GM21381 (cell line): ENCODE data around the gene HNRNPAB.

Experiments used
- ATAC-seq: cut with Tn5 transposase; IDR thresholded peaks from one replicate; pipeline ENCODE4 v1.9.1; 2021; ENCODE audit warnings: mild to moderate bottlenecking, moderate library complexity; ENCODE audit not compliant: unreplicated experiment

Gene HNRNPAB

DNA sequence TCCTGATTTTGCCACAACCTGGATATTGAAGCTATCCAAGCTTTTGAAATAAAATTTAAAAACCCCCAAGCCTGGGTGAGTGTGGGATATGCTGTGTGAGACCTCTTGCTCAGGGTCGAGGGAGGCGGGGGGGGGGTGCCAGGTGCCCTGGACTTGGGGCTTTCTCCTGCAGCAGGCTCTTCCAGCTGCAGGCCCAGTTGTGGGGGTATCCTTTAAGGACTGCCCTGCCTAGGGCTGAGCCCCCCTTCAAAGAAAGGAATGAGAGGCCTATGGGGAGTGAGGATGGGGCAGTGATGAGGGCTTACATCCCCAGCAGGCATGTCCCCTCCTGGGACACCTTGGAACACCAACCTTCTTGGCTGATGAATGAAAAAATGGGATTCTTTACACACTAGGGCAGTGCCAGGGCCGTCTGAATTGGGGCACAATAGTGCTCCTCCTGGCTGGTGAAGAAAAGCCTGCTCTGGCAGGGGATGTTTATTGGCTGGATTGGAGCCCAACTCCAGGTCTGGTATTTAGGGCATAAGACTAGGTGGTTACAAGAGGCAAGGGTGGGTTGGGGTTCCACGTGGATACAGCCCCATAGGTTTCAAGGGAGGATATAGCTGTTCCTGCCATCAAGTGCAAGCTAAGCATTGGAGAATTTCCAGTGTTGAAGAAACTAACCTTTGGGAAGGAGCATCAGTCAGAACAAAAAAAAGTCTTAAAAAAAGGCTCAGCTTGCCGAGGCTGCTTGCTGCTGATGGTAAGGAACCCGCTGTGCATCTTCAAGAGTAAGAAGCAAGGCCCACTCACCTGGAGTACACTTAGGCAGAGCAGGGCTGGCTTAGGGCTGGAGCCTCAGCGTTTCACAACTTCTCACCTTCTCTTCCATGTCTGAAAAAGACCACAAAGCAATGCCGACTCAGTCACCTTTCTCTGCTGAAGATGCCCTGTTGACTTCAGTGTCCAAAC, 7.0 kb downstream of the HNRNPAB start:
- no peak for ATAC-seq

DNA sequence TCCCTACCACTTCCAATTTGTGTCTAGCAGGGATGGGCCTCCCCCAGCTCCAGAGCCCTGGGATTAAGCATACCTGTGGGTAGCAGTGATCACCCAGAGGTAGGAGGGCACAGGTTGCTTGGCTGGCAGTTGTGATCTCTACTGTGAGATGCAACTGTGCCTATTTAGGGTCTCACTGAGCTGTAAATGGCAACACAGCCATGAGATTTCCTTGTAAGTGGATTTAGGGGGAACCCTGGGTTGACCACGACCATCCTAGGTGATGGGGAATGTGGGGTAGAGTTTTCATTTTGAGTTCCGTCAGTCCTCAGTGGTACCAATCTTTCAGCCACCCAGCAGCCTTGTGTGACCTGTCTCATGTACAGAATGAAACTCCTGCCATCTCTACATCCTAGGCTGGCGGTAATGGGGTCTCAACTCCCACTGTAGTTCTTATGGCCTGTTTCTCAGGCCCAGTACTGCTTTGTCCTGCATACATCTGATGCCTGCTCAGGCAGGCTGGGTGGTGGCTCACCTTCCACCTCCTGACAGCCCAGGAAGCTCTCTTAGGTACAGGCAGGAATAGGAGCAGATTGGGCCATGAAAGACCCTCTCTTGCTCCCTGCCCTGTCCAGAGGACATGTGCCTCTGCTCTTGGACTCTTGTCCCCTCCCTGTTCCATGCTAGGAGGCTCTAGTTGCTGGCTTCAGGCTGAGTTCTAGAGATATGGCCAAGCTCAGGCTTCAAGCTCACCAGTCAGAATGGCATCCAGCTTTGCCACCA, 8.1 kb downstream of the HNRNPAB start:
- ATAC-seq: no peak

DNA sequence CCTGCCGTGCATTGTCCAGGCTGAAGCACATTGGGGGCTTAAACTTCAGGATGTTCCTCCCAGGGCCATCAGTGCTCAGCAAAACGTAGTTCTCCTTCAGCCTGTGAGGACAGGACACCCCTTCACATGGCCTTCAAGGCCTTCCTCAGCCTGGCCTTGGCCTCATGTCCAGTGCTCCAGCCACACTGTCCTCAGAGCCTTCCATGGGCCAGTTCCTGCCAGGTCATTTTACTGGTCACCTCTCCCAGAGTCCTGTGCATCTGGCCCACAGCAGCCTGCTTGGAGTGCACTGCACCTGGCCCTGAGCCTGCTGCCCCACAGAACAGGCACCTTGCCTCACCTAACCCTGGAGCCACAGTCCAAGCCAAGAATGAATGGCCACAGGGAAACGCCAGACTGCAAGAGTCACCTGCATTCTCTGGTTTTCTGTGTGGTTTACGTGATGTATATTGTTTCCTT, 8.7 kb downstream of the HNRNPAB start:
- no peak for ATAC-seq

DNA sequence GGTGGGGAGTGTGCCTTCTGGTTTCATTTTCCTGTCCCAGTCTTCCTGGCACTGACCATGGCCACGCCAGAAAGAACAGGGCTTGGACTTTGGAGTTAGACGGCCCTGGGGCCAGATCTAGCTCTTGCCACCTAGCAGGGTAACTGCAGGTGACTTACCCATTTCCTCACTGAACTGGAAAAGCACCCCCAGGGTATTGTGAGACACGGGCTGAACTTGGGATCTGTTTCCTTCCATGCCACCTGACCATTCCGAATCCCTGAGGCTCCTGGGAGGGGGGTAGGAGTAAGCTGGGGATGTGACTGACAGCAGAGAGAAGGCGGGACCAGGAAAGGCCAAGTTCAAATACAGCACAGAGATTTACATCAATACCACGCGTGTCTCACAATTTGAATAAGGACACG, 9.4 kb downstream of the HNRNPAB start:
- no peak for ATAC-seq

DNA sequence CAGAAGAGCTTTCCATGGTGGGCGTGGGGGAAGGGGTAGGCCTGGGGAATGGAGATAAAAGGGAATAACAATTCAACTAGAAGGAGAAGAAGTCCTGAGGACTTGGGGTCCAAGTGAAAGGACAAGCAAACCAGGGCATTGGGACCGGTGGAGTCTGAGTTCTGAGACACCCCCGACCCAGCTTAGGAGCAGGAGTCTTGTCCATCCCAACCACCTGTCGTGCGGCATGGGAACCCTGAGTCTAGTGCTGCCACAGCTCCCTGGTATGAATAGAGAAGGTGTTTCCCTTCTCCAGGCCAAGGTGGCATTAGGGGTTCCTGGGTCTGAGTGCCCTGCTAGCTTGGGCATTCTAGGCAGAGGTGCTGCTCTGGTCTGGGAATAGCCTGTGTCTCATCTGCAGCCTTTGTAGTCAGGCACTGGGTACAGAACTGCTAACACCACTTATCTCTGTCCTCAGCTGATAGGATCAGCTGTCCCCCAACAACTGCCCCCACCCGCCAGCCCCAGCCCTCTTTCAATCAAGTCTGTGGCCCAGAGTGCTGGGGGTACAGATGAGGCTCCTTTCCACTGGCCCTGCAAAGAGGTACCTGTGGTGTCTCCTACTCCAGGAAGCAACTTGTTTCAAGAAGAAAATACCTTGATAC, 9.9 kb downstream of the HNRNPAB start:
- no peak for ATAC-seq

DNA sequence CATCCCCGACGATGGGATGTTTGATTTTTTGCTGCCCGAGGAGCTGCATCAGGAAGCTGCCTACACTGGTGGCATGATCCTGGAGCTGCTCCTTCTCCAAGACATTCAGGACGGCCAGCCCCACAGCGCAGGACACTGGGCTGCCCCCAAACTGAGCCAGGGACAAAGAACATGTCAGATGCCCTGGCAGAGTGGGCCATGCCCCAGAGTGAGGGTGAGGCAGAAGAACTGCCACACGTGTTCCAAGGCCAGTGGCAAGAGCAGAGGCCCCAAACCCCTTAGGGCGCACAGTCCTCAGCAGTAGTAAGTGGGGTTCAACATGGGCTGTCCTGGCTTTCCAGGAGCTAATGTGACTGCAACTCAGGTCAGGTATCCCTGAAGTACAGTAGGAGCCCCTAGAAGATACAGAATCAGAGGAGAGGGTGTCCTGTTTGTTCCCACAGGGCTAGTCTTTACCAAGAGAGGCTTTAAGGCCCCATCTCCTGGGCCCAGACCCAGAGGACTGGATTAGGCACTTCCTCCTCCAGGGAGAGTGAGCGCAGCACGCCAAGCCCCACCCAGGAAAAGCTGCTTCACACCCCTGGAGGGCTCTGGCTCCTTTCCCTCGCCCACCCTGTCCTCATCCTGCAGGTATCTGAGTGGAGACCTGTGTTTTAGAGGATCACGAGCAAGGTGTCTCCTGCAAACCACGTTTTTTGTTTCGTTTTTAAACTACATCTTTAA, 11.1 kb downstream of the HNRNPAB start:
- no peak for ATAC-seq

DNA sequence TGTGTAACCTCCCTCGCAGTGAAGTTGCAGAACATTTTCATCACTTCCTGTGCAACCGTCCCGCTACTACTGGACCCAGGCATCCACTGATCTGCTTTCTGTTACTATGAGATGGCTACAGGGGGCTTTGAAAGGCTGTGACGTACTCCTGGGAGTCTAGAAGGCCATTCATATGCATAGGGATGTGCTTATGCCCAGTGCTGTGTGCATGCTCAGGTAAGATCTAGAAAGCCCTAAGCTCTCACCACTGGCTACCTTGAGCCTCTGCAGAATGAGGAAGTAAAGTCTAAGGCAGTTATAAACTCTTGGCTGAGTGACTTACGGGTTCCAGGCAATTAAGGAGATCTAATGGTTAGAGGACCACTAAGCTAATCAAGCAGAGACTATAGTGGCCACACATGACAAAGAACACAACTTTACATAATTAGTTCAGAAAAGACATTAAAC, 11.8 kb downstream of the HNRNPAB start:
- ATAC-seq: no peak

DNA sequence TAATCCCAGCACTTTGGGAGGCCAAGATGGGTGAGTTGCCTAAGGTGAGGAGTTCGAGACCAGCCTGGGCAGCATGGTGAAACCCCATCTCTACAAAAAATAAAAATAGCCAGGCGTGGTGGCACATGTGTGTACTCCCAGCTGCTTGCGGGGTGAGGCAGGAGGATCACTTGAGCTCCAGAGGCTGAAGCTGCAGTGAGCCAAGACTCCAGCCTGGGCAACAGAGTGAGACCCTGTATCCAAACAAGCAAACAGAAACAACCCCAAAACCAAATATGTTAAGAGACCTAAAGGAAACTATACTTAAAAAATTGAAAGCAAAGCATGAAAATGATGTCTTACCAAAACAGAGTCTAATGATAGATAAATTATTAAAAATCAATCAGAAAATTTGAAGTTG, 12.4 kb downstream of the HNRNPAB start:
- ATAC-seq: no peak

DNA sequence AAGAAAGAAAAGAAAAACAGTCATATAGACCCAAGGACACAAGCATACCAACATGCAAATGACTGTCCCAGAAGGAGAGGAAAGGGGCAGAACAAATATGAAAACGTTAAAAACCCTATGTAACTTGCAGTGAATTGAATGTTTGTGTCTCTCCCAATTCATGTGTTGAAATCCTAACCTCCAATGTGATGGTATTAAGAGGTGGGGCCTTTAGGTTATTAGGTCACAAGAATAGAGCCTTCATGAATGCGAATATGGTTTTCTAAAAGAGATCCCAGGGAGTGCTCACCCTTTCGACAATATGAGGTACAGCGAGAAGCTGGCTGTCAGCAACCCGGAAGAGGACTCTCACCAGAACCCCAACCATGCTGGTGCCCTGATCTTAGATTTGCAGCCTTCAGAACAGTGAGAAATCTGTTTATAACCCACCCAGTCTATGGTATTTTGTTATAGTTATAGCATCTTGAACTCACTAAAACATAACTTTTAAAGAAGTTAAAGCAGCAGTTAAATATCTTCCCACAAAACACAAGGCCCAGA, 14.0 kb downstream of the HNRNPAB start:
- ATAC-seq: no peak

DNA sequence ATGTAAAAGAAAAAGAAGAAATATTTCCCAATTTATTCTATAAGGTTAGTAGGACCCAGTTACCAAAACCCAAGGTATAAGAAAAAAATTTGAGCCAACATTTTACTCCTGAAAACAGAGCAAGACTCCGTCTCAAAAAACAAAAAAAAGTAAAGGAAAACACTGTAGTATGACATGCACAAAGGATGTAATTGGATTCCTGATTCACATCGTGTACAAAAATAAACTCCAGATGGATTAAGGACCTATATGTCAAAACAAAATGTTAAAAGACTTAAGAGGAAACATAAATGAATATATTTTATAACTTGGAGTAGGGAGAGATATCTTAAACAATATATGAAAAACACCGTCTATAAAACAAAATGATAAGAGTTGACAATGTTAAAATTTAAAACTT, 14.5 kb downstream of the HNRNPAB start:
- no peak for ATAC-seq

DNA sequence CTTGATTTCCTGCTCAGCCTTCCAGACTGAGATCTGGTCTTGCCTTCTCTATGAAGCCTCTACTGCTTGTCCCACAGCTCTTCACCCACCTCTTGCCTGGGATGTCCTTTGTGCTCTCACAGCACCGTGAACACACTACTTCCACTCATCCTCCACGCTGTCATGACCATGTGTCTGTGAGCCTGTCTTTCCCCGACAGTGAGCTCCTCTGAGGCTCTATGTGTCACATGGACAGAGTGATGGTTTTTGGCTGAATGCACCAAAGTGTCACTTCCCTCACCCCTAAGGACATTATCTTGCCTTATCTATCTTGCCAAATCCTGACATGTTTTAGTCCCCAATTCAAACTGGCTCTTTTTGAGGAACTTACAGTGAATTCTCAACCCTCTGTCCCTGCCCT, 16.9 kb downstream of the HNRNPAB start:
- ATAC-seq: no peak

DNA sequence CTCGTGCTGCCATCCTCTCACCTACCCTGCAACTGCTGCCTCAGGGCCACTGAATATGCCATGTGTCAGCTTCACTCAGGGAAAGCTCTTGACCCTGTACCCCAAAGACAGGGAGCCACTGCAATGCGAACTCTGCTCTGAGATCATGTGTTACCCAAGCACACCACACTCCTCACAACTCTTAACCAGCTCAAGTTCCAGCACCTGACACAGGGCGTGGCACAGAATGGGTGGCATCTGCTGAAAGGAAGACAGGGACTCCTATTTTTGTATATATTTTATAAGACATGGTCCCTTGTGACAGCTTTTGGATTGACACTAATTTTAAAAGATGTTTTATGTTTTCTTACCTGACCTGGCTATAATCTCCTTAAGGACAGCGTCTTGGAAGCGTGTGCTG, 17.5 kb downstream of the HNRNPAB start:
- no peak for ATAC-seq

DNA sequence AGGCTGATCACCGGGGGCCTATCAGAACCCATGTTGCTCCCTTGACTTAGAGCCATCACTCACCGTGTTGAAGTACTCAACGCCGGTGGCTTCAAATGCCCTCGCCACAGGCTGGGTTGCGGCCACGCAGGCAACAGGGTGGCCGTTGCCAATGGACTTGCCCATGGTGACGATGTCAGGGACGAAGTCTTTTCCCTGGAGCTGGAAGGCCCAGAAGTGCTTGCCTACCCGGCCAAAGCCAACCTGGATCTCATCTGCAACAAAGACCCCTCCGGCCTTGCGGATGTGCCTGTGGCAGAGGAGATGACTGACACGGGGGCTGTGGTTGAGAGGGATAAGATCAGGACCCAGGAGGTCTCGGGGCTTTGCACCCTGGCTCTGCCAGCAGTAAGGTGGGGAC, 18.0 kb downstream of the HNRNPAB start:
- ATAC-seq: no peak

DNA sequence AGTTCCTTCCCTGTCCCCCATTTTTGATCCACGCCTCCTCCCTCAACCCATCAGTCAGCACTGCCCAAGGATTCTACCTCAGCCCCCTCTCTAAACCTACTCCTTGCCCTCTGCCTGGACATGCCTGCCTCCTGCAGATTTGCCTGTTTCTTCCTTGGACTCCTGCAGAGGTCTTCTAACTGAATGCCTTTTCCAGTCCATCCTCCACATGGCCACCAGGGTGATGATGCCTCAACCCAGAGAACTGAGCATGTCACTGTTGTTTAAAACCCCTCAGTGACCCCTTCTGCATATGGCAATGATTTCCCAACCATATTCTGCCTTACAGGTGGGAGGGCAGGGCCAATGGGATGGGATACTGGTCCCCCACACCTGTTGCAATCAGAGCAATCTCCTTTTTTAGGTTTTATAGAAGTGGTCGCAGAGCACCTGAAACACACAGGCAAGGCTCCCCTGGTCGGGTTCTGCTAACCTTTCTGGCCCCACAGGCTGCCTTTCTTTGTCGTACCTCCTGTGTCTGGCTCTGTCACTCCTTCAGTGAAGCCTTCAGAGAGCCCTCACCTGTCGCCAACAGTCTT, 19.0 kb downstream of the HNRNPAB start:
- ATAC-seq: no peak

DNA sequence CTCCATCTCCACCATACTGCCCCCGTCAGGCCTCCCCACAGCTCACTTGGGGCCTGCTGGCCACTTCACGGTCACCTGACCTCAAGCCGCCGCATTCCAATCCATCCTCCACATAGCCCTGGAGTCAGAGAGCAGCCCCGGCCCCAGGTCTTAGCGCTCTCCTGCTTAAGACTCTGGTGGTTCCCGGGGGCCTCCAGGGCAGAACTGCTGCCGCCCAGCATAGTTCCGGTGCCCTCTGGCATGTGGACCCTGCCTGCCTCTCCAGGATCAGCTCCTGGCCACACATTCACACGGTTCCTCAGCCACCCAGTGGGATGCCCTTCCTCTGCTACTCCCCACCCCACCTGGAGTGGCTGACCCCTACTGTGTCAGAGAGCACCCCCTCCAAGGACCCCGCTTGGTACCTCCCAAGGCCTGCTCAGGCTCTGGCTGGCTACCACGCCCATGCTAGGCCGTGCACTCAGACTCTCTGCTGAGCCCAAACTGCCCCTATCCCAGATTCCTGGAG, 19.5 kb downstream of the HNRNPAB start:
- no peak for ATAC-seq

DNA sequence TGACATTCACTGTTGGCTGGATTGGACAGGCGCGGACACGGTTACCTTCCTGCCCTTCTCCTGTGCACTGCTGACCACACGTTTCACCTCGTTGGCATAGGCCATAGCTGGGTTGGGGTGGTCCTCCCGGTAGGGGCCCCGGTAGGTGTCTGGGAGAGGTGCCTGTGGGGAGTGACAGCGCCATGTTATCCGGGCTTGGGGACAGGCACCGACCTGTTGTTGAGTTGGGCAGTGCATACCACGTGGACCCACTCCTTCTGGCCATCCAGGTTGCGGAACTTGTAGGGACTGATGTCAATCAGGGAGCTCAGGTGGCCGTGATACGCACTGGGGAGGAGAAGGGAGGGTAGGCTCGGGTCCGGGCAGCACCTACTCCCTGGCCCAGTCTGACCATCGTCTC, 20.1 kb downstream of the HNRNPAB start:
- ATAC-seq: no peak

DNA sequence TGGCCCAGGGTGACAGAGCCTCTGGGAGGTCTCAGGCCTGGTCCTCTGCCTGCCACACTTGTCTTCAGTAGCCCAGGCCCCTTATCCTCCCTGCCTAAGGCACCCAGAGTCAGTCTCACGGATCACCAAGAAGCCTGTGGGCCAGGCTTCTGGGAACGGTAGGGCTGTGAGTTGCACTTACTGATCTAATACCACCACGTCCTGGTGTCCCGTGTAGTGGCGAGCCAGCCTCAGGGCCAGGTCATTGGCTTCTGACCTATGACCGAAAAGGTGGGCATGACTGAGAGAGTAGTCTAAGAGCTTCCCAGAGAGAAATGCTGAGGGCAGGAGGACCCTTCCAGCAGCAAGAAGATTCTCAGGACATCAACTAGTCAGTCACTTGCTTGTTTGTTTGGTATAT, 20.8 kb downstream of the HNRNPAB start:
- ATAC-seq: no peak

DNA sequence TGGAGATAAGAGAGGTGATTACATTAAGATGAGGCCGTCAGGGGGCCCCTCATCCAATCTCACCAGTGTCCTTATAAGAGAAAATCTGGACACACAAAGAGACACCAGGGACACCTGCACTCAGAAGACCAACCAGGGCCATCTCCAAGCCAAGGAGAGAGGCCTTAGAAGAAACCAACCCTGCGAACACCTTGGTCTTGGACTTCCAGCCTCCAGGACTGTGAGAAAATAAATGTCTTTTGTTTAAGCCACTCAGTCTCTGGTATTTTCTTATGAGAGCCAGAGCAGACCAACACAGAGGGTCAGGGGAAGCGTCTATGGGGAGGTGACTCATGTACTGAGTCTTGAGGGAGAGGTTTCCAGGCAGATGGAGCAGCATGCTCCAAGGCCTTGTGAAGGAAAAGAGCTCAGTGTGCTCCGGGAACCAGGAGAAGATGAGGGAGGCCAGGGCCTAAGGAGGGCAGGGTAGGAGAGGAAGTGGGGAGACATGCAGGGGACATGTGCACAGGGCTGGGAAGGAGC, 22.9 kb downstream of the HNRNPAB start:
- ATAC-seq: no peak

DNA sequence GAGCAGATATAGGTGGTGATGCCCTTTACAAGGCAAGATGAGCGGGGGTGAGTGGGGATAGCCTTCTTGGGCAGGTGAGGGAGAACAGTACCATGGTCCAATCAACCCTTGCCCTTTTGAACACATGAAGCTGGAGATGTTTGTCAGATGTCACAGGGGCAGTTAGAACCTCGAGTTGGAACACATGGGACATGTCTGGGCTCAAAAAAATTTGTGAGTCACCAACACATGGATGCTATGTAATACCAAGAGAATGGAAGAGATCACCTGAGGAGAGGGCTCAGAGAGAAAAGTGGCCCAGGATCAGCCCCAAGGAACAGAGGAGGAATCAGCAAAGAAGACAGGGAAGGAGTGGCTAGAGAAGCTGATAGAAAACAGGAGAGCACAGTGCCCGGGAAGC, 23.6 kb downstream of the HNRNPAB start:
- ATAC-seq: no peak

DNA sequence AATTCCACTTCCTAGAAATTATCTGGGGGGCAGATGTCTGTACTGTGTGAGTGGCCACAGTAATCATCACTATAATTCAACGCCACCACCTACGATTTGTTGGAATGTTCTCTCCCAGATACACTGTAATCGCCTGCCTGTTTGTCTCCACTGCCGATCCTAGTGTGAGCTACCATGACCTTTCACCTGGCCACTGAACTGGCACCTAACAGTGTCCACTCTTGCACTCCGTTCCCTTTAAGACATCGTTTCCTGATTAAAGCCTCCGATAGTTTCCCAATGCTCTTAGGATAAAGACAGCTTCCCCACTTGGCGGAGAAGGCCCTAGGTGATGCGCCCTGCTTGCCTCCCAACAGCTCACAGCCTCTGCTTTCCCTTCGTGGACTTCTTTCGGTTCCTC, 24.3 kb downstream of the HNRNPAB start:
- no peak for ATAC-seq
